SK-N-SH treated with all-trans-retinoic acid at 6 μM for 48 hours (cell line): ENCODE results near the gene TSHZ1.

Experiments
- ARNTL ChIP-seq: fragments of 450-650 bp; formaldehyde crosslinking; IDR thresholded peaks from 2 replicates; pipeline ENCODE4 v1.5.0; 2020; ENCODE audit warnings: low read depth, mild to moderate bottlenecking, moderate library complexity, borderline replicate concordance
- BACH2 ChIP-seq: fragments of 250-450 bp; sonication (Bioruptor Pico); IDR thresholded peaks from 2 replicates; pipeline ENCODE4 v1.9.0; 2021; ENCODE audit warnings: mild to moderate bottlenecking, borderline replicate concordance
- CSDC2 ChIP-seq: fragments of 250-450 bp; sonication (Bioruptor Pico); IDR thresholded peaks from 2 replicates; pipeline ENCODE4 v1.5.0; 2020; ENCODE audit warnings: mild to moderate bottlenecking, moderate library complexity
- PATZ1 ChIP-seq: fragments of 250-450 bp; sonication (Bioruptor Pico); IDR thresholded peaks from 2 replicates; pipeline ENCODE4 v1.8.0; 2020; ENCODE audit warnings: mild to moderate bottlenecking, moderate library complexity, borderline replicate concordance
- ZFP30 ChIP-seq: fragments of 450-650 bp; formaldehyde crosslinking; IDR thresholded peaks from 2 replicates; pipeline ENCODE4 v1.5.0; 2022; ENCODE audit warnings: mild to moderate bottlenecking, moderate library complexity
- ZNF565 ChIP-seq: fragments of 450-650 bp; formaldehyde crosslinking; conservative IDR thresholded peaks from 2 replicates; pipeline ENCODE4 v1.5.0; 2020; ENCODE audit warnings: low read depth, mild to moderate bottlenecking, moderate library complexity
- ZNF8 ChIP-seq: fragments of 450-650 bp; formaldehyde crosslinking; IDR thresholded peaks from 2 replicates; pipeline ENCODE4 v1.5.0; 2020; ENCODE audit warnings: mild to moderate bottlenecking, moderate library complexity
- TF ChIP-seq, protein P1 (sequence below): fragments of 250-450 bp; sonication (Bioruptor Pico); IDR thresholded peaks from 2 replicates; pipeline ENCODE4 v1.5.1; 2020; ENCODE audit warnings: low read depth, mild to moderate bottlenecking, moderate library complexity

- TF ChIP-seq ZFP30 (CRISPR knock-in tag), result no peak
- no peak for TF ChIP-seq BACH2 (CRISPR knock-in tag)
- TF ChIP-seq PATZ1 (CRISPR knock-in tag), result no peak
- no peak for TF ChIP-seq CSDC2 (CRISPR knock-in tag)
- TF ChIP-seq ZNF565 (CRISPR knock-in tag), result no peak
- TF ChIP-seq, protein P1, sequence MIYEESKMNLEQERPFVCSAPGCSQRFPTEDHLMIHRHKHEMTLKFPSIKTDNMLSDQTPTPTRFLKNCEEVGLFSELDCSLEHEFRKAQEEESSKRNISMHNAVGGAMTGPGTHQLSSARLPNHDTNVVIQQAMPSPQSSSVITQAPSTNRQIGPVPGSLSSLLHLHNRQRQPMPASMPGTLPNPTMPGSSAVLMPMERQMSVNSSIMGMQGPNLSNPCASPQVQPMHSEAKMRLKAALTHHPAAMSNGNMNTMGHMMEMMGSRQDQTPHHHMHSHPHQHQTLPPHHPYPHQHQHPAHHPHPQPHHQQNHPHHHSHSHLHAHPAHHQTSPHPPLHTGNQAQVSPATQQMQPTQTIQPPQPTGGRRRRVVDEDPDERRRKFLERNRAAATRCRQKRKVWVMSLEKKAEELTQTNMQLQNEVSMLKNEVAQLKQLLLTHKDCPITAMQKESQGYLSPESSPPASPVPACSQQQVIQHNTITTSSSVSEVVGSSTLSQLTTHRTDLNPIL, result no peak
- no peak for TF ChIP-seq ZNF8 (CRISPR knock-in tag)
- TF ChIP-seq ARNTL, result no peak
These were observed 42.6 kb upstream of the TSHZ1 start for GRCh38 chr18:75167759-75168618.
